Gastrocnemius medialis (tissue), 4 donors: ENCODE results near the gene TIAM2. TPM values are rescaled to one million over a fixed set of nuclear protein-coding genes. Genes with fewer than 3 reads are reported as not detected.
"Not testable (repeated sequence)": the region's sequence is repeated elsewhere in the genome, so short reads cannot be mapped to it uniquely, and the experiment has no call there.

Source experiments
- ATAC-seq, 2 donors: fragments of 150-250 bp; one replicate each; pipeline ENCODE4 v1.9.1; 2016
- DNase-seq, 2 donors: peaks; one replicate each; pipeline ENCODE4 v3.0.0-alpha.2; 2019
- H3K27ac ChIP-seq, 4 donors: fragments of 200-600 bp; sonication (generic); 1 replicate in 1 of 4; 2 replicates in 3 of 4; pipeline ENCODE4 v1.5.1; 2016 to 2018; ENCODE audit warnings: mild to moderate bottlenecking in 2 of 4, moderate library complexity in 1 of 4
- H3K27me3 ChIP-seq, 3 donors: fragments of 200-600 bp; sonication (generic) in 2 of 3; 1 replicate in 1 of 3; 2 replicates in 2 of 3; pipeline versions ENCODE4 v1.5.1 to v1.6.0; 2016 to 2019; ENCODE audit warnings: mild to moderate bottlenecking in 1 of 3, moderate library complexity in 1 of 3
- H3K36me3 ChIP-seq, 2 donors: fragments of 200-600 bp; sonication (generic) in 1 of 2; one replicate each; pipeline ENCODE4 v1.5.1; 2017 to 2018
- H3K4me1 ChIP-seq, 2 donors: fragments of 200-600 bp; sonication (generic) in 1 of 2; one replicate each; pipeline ENCODE4 v1.5.1; 2016 to 2017; ENCODE audit warnings: mild to moderate bottlenecking in 2 of 2
- H3K4me3 ChIP-seq, 4 donors: fragments of 200-600 bp; sonication (generic) in 3 of 4; 1 replicate in 1 of 4; 2 replicates in 3 of 4; pipeline ENCODE4 v1.5.1; 2016 to 2019; ENCODE audit warnings: mild to moderate bottlenecking in 2 of 4
- H3K9me3 ChIP-seq, 3 donors: fragments of 200-600 bp; sonication (generic) in 2 of 3; 1 replicate in 1 of 3; 2 replicates in 2 of 3; pipeline ENCODE4 v1.5.1; 2016 to 2019
- POLR2A ChIP-seq, 2 donors: fragments of 450-650 bp; IDR thresholded peaks; one replicate each; pipeline ENCODE4 v1.6.1; 2017; ENCODE audit warnings: antibody characterized with exemption in 2 of 2, mild to moderate bottlenecking in 2 of 2, moderate library complexity in 2 of 2
- in situ Hi-C, 4 donors: fragments of 200-750 bp; cut with MboI; loops; one replicate each; pipeline versions ENCODE4 v1.15.0 to v1.8.0; 2017; ENCODE audit warnings: low sequenced_read_pairs in 4 of 4
- intact Hi-C: fragments of 100-400 bp; cut with DNase I; formaldehyde crosslinking; loops from one replicate; pipeline ENCODE4 v1.15.1; 2023; ENCODE audit warnings: low total_unique reads
- total RNA-seq, 4 donors: library from RNA; depleted of rRNA; stranded (reverse); fragments of >200 nt; gene quantifications; one replicate each; pipeline versions ENCODE4 v1.1.0 to v1.2.3, GENCODE V29; 2016
- TF ChIP-seq, protein P1 (sequence below), 5 experiments: fragments of 450-650 bp in 3 of 5; fragments of 200-600 bp in 2 of 5; sonication (generic) in 2 of 5; IDR thresholded peaks in 4 of 5; conservative IDR thresholded peaks in 1 of 5; 1 replicate in 4 of 5; 2 replicates in 1 of 5; pipeline ENCODE4 v1.5.1; 2016 to 2019; ENCODE audit warnings: antibody characterized with exemption in 5 of 5, mild to moderate bottlenecking in 3 of 5, moderate library complexity in 3 of 5

The TIAM2 gene
- total RNA-seq, 4 donors from 2014 or later = 4.4 to 18.8 (median 13.6) TPM

DNA sequence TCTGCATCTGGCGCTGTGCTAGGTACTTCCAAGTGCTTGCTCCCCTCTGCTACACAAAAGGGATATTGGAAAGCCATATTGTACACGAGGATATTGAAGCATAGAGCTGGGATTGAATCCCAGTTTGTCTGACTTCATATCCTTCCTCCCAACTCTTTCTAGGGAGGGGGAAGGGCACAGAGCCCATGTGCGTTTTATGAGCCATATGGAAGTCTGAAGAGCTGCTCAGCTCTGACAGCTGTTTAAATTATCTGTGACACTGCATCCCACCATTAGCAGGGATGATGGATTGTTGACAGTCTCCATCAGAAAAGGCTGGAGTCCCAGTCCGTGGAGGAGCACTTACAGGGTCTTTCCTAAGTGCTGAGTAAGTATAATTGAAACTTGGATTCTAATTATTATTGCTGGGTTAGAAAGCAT is 18.4 kb downstream of the TIAM2 start:
- ATAC-seq (no peak), DNase-seq (no peak)
- no peak overlapping the region for H3K4me3 ChIP-seq
- TF ChIP-seq POLR2A (IDR thresholded peaks at IDR 0.05) = no peak
- TF ChIP-seq, protein P1, sequence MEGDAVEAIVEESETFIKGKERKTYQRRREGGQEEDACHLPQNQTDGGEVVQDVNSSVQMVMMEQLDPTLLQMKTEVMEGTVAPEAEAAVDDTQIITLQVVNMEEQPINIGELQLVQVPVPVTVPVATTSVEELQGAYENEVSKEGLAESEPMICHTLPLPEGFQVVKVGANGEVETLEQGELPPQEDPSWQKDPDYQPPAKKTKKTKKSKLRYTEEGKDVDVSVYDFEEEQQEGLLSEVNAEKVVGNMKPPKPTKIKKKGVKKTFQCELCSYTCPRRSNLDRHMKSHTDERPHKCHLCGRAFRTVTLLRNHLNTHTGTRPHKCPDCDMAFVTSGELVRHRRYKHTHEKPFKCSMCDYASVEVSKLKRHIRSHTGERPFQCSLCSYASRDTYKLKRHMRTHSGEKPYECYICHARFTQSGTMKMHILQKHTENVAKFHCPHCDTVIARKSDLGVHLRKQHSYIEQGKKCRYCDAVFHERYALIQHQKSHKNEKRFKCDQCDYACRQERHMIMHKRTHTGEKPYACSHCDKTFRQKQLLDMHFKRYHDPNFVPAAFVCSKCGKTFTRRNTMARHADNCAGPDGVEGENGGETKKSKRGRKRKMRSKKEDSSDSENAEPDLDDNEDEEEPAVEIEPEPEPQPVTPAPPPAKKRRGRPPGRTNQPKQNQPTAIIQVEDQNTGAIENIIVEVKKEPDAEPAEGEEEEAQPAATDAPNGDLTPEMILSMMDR (IDR thresholded peaks at IDR 0.05 in 4 of 5, conservative IDR thresholded peaks at IDR 0.05 in 1 of 5) = no peak
- H3K27me3 ChIP-seq = no peaks in the 10 kb centered on the region
- in situ Hi-C loops (no loop called here), intact Hi-C loops (no loop called here)
- no peak overlapping the region for H3K27ac ChIP-seq
- no peaks in the 10 kb centered on the region for H3K9me3 ChIP-seq
- peaks cover 5 to 12% of the 10 kb centered on the region in 2 donors for H3K4me1 ChIP-seq
- no peaks in the 10 kb centered on the region for H3K36me3 ChIP-seq

DNA sequence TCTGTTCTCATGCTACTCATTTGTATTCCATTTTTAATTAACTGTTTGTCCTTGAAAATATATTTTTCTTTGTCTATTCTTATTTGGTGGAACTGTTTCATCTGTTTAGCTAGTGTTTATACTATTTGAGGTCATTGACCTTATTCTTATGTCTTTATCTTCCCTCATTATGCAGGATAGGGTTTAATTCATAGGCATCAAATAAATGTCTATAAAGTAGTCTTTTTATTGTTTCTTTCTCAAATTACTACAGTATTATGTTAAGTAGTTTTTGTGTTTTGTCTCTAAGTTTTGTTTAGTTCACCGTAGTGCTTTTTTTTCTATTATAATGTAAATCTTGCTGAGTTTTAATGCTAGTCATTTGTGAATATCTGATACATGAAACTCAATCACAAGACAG is 19.0 kb downstream of the TIAM2 start:
- ATAC-seq (no peak), DNase-seq (no peak)
- H3K4me1 ChIP-seq = peaks cover 5 to 12% of the 10 kb centered on the region in 2 donors
- no peak overlapping the region for H3K27ac ChIP-seq
- no peaks in the 10 kb centered on the region for H3K27me3 ChIP-seq
- TF ChIP-seq POLR2A (IDR thresholded peaks at IDR 0.05) = no peak
- TF ChIP-seq, protein P1 (IDR thresholded peaks at IDR 0.05 in 4 of 5, conservative IDR thresholded peaks at IDR 0.05 in 1 of 5) = no peak
- intact Hi-C loops (no loop called here), in situ Hi-C loops (no loop called here)
- H3K9me3 ChIP-seq = no peaks in the 10 kb centered on the region
- H3K4me3 ChIP-seq = no peak overlapping the region
- H3K36me3 ChIP-seq = no peaks in the 10 kb centered on the region

DNA sequence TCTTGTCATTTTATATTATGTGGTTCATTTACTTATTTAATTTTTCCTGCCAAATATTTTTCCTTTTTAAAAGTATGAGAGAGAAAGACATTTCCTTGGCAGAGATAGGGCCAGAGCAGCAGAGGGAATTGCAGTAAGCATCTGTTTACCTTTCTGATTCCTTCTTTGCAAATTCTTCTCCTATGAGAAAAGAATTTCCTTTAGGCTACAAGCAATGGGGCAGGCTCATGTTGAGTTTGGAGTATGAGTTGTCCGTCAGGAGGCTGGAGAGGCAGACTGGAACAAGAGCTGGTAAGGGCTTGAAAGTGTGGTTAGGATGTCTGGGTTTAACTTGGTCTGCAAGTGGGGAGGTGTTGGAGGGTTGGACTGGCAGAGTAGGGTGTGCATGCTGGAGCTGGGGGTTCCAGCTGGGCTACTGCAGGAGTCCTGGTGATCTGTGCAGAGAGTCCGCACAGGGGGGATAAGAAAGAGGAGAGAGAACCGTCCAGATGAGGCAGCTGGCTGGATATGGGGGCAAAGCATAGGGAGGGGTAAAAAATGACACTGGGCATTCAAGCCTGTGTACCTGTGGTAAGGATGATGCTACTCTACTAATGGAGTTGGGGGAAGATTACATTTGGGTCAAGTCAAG is 19.7 kb downstream of the TIAM2 start:
- ATAC-seq (no peak), DNase-seq (no peak)
- Histone ChIP-seq H3K27me3 (no peaks in the 10 kb centered on the region), H3K27ac (no peak overlapping the region), H3K36me3 (no peaks in the 10 kb centered on the region), H3K9me3 (no peaks in the 10 kb centered on the region), H3K4me3 (no peak overlapping the region), H3K4me1 (peaks cover 5 to 12% of the 10 kb centered on the region in 2 donors)
- intact Hi-C loops (no loop called here), in situ Hi-C loops (no loop called here)
- TF ChIP-seq POLR2A (IDR thresholded peaks at IDR 0.05) = no peak
- TF ChIP-seq, protein P1 (IDR thresholded peaks at IDR 0.05 in 4 of 5, conservative IDR thresholded peaks at IDR 0.05 in 1 of 5) = no peak

DNA sequence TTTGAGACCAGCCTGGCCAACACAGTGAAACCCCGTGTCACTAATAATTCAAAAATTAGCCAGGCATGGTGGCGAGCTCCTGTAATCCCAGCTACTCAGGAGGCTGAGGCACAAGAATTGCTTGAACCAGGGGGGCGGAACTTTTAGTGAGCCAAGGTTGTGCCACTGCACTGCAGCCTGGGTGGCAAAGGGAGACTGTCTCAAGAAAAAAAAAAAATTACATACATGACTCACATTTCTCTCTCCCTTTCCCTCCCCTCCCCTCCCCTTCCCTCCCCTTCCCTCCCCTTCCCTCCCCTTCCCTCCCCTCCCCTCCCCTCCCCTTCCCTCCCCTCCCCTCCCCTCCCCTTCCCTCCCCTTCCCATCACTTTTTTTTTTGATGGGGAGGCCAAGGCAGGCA is 23.3 kb downstream of the TIAM2 start:
- DNase-seq, H3K9me3 ChIP-seq, H3K27me3 ChIP-seq, intact Hi-C loops, H3K27ac ChIP-seq, H3K4me3 ChIP-seq, ATAC-seq, H3K36me3 ChIP-seq, in situ Hi-C loops: not testable (repeated sequence)
- peaks cover 5 to 12% of the 10 kb centered on the region in 2 donors for H3K4me1 ChIP-seq

DNA sequence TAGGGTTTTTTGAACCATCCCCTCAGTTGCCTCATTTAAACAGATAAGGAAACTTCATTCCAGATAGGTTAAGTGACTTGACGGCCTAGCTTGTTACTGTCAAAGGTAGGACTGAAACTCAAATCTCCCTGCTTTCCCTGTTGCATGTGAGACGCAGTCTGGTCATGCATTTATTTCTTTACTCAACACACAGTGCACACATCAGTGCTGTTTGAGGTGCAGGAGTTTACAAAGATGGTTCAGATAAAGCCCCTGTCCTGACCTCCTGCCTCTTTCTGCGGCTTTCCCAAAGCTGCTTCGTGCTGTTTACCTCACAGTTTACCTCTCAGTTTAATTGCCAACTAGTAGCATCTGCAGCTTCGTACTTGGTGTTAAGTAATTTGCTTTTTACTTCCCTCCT is 26.6 kb downstream of the TIAM2 start:
- H3K36me3 ChIP-seq = no peaks in the 10 kb centered on the region
- intact Hi-C loops = loop anchor here (5.0 kb wide), 1 partner anchor 136 kb away; no protein-coding TSS in a partner anchor

More for the DNA sequence above, 26.6 kb downstream of the TIAM2 start:
- Histone ChIP-seq H3K4me1 (peaks cover 5 to 12% of the 10 kb centered on the region in 2 donors), H3K27me3 (no peaks in the 10 kb centered on the region), H3K9me3 (no peaks in the 10 kb centered on the region), H3K27ac (no peak overlapping the region), H3K4me3 (no peak overlapping the region)
- TF ChIP-seq, protein P1 (IDR thresholded peaks at IDR 0.05 in 4 of 5, conservative IDR thresholded peaks at IDR 0.05 in 1 of 5) = no peak
- TF ChIP-seq POLR2A (IDR thresholded peaks at IDR 0.05) = no peak
- no peak for DNase-seq
- no peak for ATAC-seq
- in situ Hi-C loops = no loop called here
